ENCODE results near the gene PPP1R12B.
"Not testable (repeated sequence)": the region's sequence is repeated elsewhere in the genome, so short reads cannot be mapped to it uniquely, and the experiment has no call there.

GRCh38 chr1:202410251-202410650 lies 61.8 kb downstream of the PPP1R12B start:
- TF ChIP-seq CTCF (IDR thresholded peaks at IDR 0.05; ENCODE audit: poor library complexity); EZH2phosphoT487 (IDR thresholded peaks at IDR 0.05; ENCODE audit: low read depth, severe bottlenecking, unreplicated experiment); EZH2 (IDR thresholded peaks at IDR 0.05; ENCODE audit: borderline replicate concordance): not testable (repeated sequence)
